ENCODE measurements around the gene TMPRSS11F. TPM values are rescaled to one million over a fixed set of nuclear protein-coding genes. Genes with fewer than 3 reads are reported as not detected.

Gene TMPRSS11F
- total and polyA plus RNA-seq, 11 donors = 0.10 TPM; not detected in 10

DNA sequence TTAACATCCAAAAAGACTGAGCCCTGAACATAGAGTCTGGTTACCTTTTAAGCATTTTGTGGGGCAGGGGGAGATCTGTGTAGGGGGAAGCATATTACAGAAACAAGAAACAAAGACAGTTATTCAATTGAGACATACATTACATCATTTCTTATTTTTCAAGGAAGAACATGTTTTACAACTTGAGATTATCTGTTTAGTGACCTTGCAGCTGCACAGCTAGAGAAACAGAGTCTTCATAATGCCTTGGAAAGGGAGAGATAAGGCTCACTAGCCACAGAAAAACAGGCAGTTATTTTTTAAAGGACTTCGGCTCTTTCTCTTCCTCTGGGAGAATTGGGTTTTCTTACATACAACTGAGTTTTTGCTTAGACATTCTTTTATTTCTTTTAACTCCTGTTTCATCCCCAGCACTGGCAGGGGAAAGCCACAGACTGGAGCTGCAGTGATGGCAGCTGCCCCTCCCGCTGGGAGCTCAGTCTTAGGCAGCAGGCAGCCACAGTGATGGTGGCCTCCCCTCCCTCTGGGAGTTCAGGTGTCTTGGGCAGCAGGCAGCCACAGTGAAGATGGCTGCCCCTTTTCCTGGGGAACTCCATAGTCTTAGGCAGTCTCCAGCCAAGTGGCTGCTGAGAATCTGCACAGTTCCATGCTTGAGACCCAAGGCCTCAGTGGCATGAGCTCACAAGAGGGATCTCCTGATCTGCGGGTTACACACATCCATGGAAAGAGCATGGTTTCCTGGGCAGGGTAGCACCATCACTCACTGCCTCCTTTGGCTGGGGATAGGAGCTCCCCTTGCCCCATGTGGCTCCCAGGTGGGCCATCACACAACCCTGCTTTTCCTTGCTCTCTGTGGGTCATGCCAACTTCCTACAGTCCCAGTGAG is 19.4 kb upstream of the TMPRSS11F start:
- no peaks in the 10 kb centered on the region for H3K36me3 ChIP-seq
- DNase-seq = no peak
- no peak for ATAC-seq
- intact Hi-C loops (cut with DNase I) = no loop called here
- no peak overlapping the region for H3K27ac ChIP-seq
- no peak overlapping the region for H3K4me3 ChIP-seq
- no peaks in the 10 kb centered on the region for H3K27me3 ChIP-seq
- peaks cover 0 to 13% (median 0%) of the 10 kb centered on the region in 12 donors for H3K9me3 ChIP-seq
- H3K4me1 ChIP-seq = no peaks in the 10 kb centered on the region
- 68 to 78% (median 73%) methylated on average over 3 of the region's 3 CpGs for WGBS, 4 donors
- TF ChIP-seq, protein P1, sequence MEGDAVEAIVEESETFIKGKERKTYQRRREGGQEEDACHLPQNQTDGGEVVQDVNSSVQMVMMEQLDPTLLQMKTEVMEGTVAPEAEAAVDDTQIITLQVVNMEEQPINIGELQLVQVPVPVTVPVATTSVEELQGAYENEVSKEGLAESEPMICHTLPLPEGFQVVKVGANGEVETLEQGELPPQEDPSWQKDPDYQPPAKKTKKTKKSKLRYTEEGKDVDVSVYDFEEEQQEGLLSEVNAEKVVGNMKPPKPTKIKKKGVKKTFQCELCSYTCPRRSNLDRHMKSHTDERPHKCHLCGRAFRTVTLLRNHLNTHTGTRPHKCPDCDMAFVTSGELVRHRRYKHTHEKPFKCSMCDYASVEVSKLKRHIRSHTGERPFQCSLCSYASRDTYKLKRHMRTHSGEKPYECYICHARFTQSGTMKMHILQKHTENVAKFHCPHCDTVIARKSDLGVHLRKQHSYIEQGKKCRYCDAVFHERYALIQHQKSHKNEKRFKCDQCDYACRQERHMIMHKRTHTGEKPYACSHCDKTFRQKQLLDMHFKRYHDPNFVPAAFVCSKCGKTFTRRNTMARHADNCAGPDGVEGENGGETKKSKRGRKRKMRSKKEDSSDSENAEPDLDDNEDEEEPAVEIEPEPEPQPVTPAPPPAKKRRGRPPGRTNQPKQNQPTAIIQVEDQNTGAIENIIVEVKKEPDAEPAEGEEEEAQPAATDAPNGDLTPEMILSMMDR (IDR thresholded peaks at IDR 0.05) = no peak
- TF ChIP-seq POLR2A (IDR thresholded peaks at IDR 0.05) = no peak

DNA sequence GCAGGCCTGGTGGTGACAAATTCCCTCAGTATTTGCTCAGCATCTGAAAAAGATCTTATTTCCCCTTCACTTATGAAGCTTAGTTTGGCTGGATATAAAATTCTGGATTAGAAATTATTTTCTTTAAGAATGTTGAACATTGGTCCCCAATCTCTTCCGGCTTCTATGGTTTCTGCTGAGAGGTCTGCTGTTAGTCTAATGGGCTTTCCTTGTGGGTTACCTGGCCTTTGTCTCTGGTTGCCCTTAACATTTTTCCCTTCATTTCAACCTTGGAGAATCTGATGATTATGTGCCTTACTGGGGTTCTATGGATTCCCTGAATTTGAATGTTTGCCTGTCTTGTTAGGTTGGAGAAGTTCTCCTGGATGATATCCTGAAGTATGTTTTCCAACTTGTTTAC is 17.4 kb upstream of the TMPRSS11F start:
- Histone ChIP-seq H3K27ac (no peak overlapping the region), H3K4me3 (no peak overlapping the region), H3K27me3 (no peaks in the 10 kb centered on the region), H3K36me3 (no peaks in the 10 kb centered on the region), H3K9me3 (peaks cover 0 to 13% (median 0%) of the 10 kb centered on the region in 12 donors), H3K4me1 (no peaks in the 10 kb centered on the region)
- ATAC-seq (no peak), DNase-seq (no peak)
- WGBS, 4 donors = 92 to 100% (median 98%) methylated on average over 1 of the region's 1 CpG
- TF ChIP-seq, protein P1 (IDR thresholded peaks at IDR 0.05) = no peak
- TF ChIP-seq POLR2A (IDR thresholded peaks at IDR 0.05) = no peak
- intact Hi-C loops (cut with DNase I) = no loop called here

- WGBS, 4 donors = 61 to 86% (median 65%) methylated on average over 1 of the region's 1 CpG
- Histone ChIP-seq H3K27ac (no peak overlapping the region), H3K36me3 (no peaks in the 10 kb centered on the region), H3K27me3 (no peaks in the 10 kb centered on the region), H3K9me3 (peaks cover 0 to 13% (median 0%) of the 10 kb centered on the region in 12 donors), H3K4me3 (no peak overlapping the region), H3K4me1 (no peaks in the 10 kb centered on the region)
- DNase-seq (no peak), ATAC-seq (no peak)
- TF ChIP-seq, protein P1 (IDR thresholded peaks at IDR 0.05) = no peak
- TF ChIP-seq POLR2A (IDR thresholded peaks at IDR 0.05) = no peak
- intact Hi-C loops (cut with DNase I) = no loop called here
Measured at GRCh38 chr4:68145261-68145660, 15.6 kb upstream of the TMPRSS11F start.

GRCh38 chr4:68141852-68142251 is 12.2 kb upstream of the TMPRSS11F start:
- H3K36me3 ChIP-seq = no peaks in the 10 kb centered on the region
- H3K4me3 ChIP-seq = no peak overlapping the region
- H3K27ac ChIP-seq = no peak overlapping the region
- H3K9me3 ChIP-seq = peaks cover 0 to 4% (median 0%) of the 10 kb centered on the region in 12 donors
- ATAC-seq (no peak), DNase-seq (no peak)
- H3K4me1 ChIP-seq = no peaks in the 10 kb centered on the region
- 43 to 69% (median 67%) methylated on average over 1 of the region's 1 CpG for WGBS, 4 donors
- intact Hi-C loops (cut with DNase I) = no loop called here
- H3K27me3 ChIP-seq = no peaks in the 10 kb centered on the region
- no peak for TF ChIP-seq POLR2A (IDR thresholded peaks at IDR 0.05)
- TF ChIP-seq, protein P1 (IDR thresholded peaks at IDR 0.05) = no peak
